GM12878 (cell line): ENCODE results near the gene IL1RL2. TPM values are rescaled to one million over a fixed set of nuclear protein-coding genes. Genes with fewer than 3 reads are reported as not detected.

Experiments
- ATAC-seq: fragments of 200-7000 bp; cut with Tn5 transposase; 3 replicates; pipeline ENCODE4 v1.9.1; 2020; ENCODE audit warnings: mild to moderate bottlenecking, moderate library complexity
- BruUV-seq: library from RNA; stranded (reverse); fragments of 400-500 nt; replicated peaks from 2 replicates; lab custom pipeline; 2021; lab: Mats Ljungman, UMichigan
- CTCF ChIA-PET: fragments of 300-600 bp; sonication (Branson Sonifier 250); formaldehyde crosslinking; extraction: SDS; loops from one replicate; lab custom pipeline; 2021; ENCODE audit warnings: inconsistent platforms; lab: Yijun Ruan, JAX
- POLR2A ChIA-PET: fragments of 350-600 bp; formaldehyde crosslinking; extraction: SDS; loops from one replicate; lab custom pipeline; 2021; ENCODE audit warnings: inconsistent platforms; lab: Charles Lee
- RAD21 ChIA-PET: fragments of 300-600 bp; sonication (Branson Sonifier 250); formaldehyde crosslinking; loops from one replicate; lab custom pipeline; 2023; ENCODE audit warnings: antibody characterized with exemption; ENCODE audit not compliant: unreplicated experiment; lab: Charles Lee
- SMC1A ChIA-PET: fragments of 300-600 bp; sonication (Branson Sonifier 250); formaldehyde crosslinking; loops from one replicate; lab custom pipeline; 2023; ENCODE audit not compliant: unreplicated experiment, uncharacterized antibody; lab: Charles Lee
- DNase-seq: peaks from one replicate; pipeline ENCODE4 v3.0.0-alpha.2; 2011; ENCODE audit warnings: low read depth, low spot score
- FAIRE-seq: peaks from 3 replicates; lab custom pipeline; 2011; peaks lifted over from hg19 to GRCh38; lab: Jason Lieb, UNC
- H2AFZ ChIP-seq: 2 replicates; pipeline ENCODE4 v1.6.0; 2011; ENCODE audit warnings: low read depth, low read length, control low read depth; ENCODE audit not compliant: control insufficient read depth
- H3K27ac ChIP-seq: 2 replicates; pipeline ENCODE4 v1.5.1; 2011; ENCODE audit warnings: control low read depth; ENCODE audit not compliant: control insufficient read depth, insufficient read depth
- H3K27me3 ChIP-seq, 2 experiments: replicated peaks in 1 of 2; 2 replicates each; pipeline versions ENCODE4 v1.6.0 to v1.6.1; 2011; ENCODE audit warnings: low read length in 1 of 2; ENCODE audit not compliant: control insufficient read depth in 2 of 2, insufficient read depth in 2 of 2
- H3K36me3 ChIP-seq, 2 experiments: 2 replicates each; pipeline ENCODE4 v1.5.1; 2011; ENCODE audit warnings: low read length in 1 of 2; ENCODE audit not compliant: control insufficient read depth in 2 of 2, insufficient read depth in 2 of 2
- H3K4me1 ChIP-seq: 2 replicates; pipeline ENCODE4 v1.6.1; 2011; ENCODE audit warnings: mild to moderate bottlenecking, low read length, moderate library complexity, mixed read lengths; ENCODE audit not compliant: control insufficient read depth, insufficient read depth
- H3K4me2 ChIP-seq: 2 replicates; pipeline ENCODE4 v1.6.0; 2011; ENCODE audit warnings: control low read depth; ENCODE audit not compliant: control insufficient read depth, insufficient read depth
- H3K4me3 ChIP-seq: fragments of 200-600 bp; sonication (generic); 2 replicates; pipeline ENCODE4 v1.5.1; 2016
- H3K79me2 ChIP-seq: 2 replicates; pipeline ENCODE4 v1.6.0; 2011; ENCODE audit warnings: low read length; ENCODE audit not compliant: control insufficient read depth, insufficient read depth
- H3K9ac ChIP-seq: 2 replicates; pipeline ENCODE4 v1.8.0; 2011; ENCODE audit warnings: low read length, control low read depth, mixed read lengths; ENCODE audit not compliant: control insufficient read depth, insufficient read depth
- H3K9me3 ChIP-seq: replicated peaks from 3 replicates; pipeline ENCODE4 v1.5.1; 2011; ENCODE audit warnings: mild to moderate bottlenecking, low read length; ENCODE audit not compliant: control insufficient read depth, insufficient read depth
- H4K20me1 ChIP-seq: 2 replicates; pipeline ENCODE4 v1.6.0; 2011; ENCODE audit not compliant: control insufficient read depth, insufficient read depth
- BACH1 ChIP-seq: fragments of 450-650 bp; IDR thresholded peaks from 2 replicates; pipeline ENCODE4 v1.6.1; 2017; ENCODE audit warnings: mild to moderate bottlenecking, borderline replicate concordance
- E2F4 ChIP-seq: IDR thresholded peaks from 2 replicates; pipeline ENCODE4 v1.6.1; 2012; ENCODE audit warnings: low read depth, low read length, improper control_type of control experiment
- EGR1 ChIP-seq, 2 experiments: IDR thresholded peaks; 1 replicate in 1 of 2; 2 replicates in 1 of 2; pipeline ENCODE4 v1.6.1; 2011 to 2012; ENCODE audit warnings: low read depth in 2 of 2, low read length in 2 of 2, borderline replicate concordance in 1 of 2, mild to moderate bottlenecking in 1 of 2, moderate library complexity in 1 of 2
- JUNB ChIP-seq: IDR thresholded peaks from 2 replicates; pipeline ENCODE4 v1.6.1; 2016; ENCODE audit warnings: antibody characterized with exemption, mild to moderate bottlenecking
- MTA2 ChIP-seq: fragments of 450-650 bp; IDR thresholded peaks from 2 replicates; pipeline ENCODE4 v1.6.1; 2016; ENCODE audit warnings: low read depth, mild to moderate bottlenecking, moderate library complexity
- NFYB ChIP-seq: IDR thresholded peaks from 2 replicates; pipeline ENCODE4 v1.6.1; 2011; ENCODE audit warnings: low read depth, mild to moderate bottlenecking, low read length, improper control_type of control experiment, moderate library complexity; ENCODE audit not compliant: insufficient read depth
- SREBF2 ChIP-seq: IDR thresholded peaks from 2 replicates; pipeline ENCODE4 v1.6.1; 2012; ENCODE audit warnings: mild to moderate bottlenecking, low read length
- TARDBP ChIP-seq: IDR thresholded peaks from 2 replicates; pipeline ENCODE4 v1.6.1; 2016; ENCODE audit warnings: borderline replicate concordance
- WRNIP1 ChIP-seq: IDR thresholded peaks from 2 replicates; pipeline ENCODE4 v1.6.1; 2011; ENCODE audit warnings: low read depth, low read length, improper control_type of control experiment, borderline replicate concordance
- WGBS: methylation state at CpG from one replicate; pipeline ENCODE4 v1.1.6; 2016; ENCODE audit warnings: low lambda C conversion rate; ENCODE audit not compliant: insufficient replicate concordance, insufficient coverage; ENCODE audit errors: missing lambda C conversion rate; 5-methylcytosine and 5-hydroxymethylcytosine counted together
- in situ Hi-C: fragments of 300-500 bp; cut with MboI; formaldehyde crosslinking; loops from 9 replicates; pipeline ENCODE4 v1.14.3; 2018; ENCODE audit warnings: mixed read lengths
- intact Hi-C: fragments of 100-400 bp; cut with micrococcal nuclease; formaldehyde crosslinking; loops from one replicate; pipeline ENCODE4 v1.14.2; 2022; ENCODE audit not compliant: unreplicated experiment
- polyA plus RNA-seq, 11 experiments: library from polyadenylated mRNA; depleted of rRNA in 4 of 11; unstranded in 6 of 11; stranded (reverse) in 5 of 11; fragments of >200 nt; fragmentation: Nextera tagmentation in 4 of 11; fragmentation: Illumina TruSeq in 1 of 11; extraction: Ambion mirVana in 4 of 11; extraction: Trizol in 1 of 11; gene quantifications; 1 replicate in 1 of 11; 2 replicates in 10 of 11; pipeline versions ENCODE4 v1.2.1 to v1.2.3, GENCODE V29; 2011 to 2016; ENCODE audit warnings: inconsistent platforms in 2 of 11, missing spikeins in 2 of 11, low read depth in 1 of 11
- total RNA-seq, 4 experiments: library from RNA; depleted of rRNA in 3 of 4; stranded (reverse); fragments of >200 nt in 3 of 4; fragmentation: Illumina TruSeq in 1 of 4; extraction: Trizol in 1 of 4; gene quantifications; 2 replicates each; pipeline versions ENCODE4 v1.2.1 to v1.2.3, GENCODE V29; 2013 to 2021

The IL1RL2 gene
- total and polyA plus RNA-seq, 10 of the 15 experiments (the other 5 are each of a cell fraction or from before 2014, with no cell fraction given): not detected

- Histone ChIP-seq H4K20me1 (no peaks in the 10 kb centered on the region), H3K79me2 (no peaks in the 10 kb centered on the region), H3K9me3 (no peaks in the 10 kb centered on the region), H3K27me3 (no peaks in the 10 kb centered on the region)
- no peak for DNase-seq
- BruUV-seq: no TSS peak
- SMC1A ChIA-PET: interaction anchor here (3.0 kb wide), 1 partner anchor 59 kb away, joined by 14 read pairs; no protein-coding TSS in a partner anchor
- in situ Hi-C loops: no loop called here
- no peak for TF ChIP-seq BACH1
- no peak for TF ChIP-seq TARDBP
- TF ChIP-seq NFYB: no peak
- no peak for TF ChIP-seq MTA2
- TF ChIP-seq E2F4: no peak
- TF ChIP-seq SREBF2: no peak
- no peak for TF ChIP-seq JUNB
- no peak for TF ChIP-seq WRNIP1
- TF ChIP-seq EGR1 (IDR thresholded peaks at IDR 0.05; ENCODE audit: borderline replicate concordance in 1 of 2, low read depth in 2 of 2, low read length in 2 of 2): no peak
- TF ChIP-seq, all 136 proteins: peak for 0
- H3K27ac ChIP-seq: no peak overlapping the region
- H3K4me1 ChIP-seq: no peaks in the 10 kb centered on the region
- ChIA-PET CTCF (interaction anchor here (0.7 kb wide), 1 partner anchor 24 kb away, joined by 3 read pairs; no protein-coding TSS in a partner anchor), POLR2A (interaction anchor here (0.6 kb wide), 1 partner anchor 124 kb away, joined by 7 read pairs; no protein-coding TSS in a partner anchor), RAD21 (no interaction called here)
- ATAC-seq: no peak
- no peak overlapping the region for H2AFZ ChIP-seq
- no peak overlapping the region for H3K4me2 ChIP-seq
- H3K4me3 ChIP-seq: no peak overlapping the region
- intact Hi-C loops: no loop called here
- no peak for FAIRE-seq
- WGBS: 37% methylated on average over 5 of the region's 5 CpGs
- H3K36me3 ChIP-seq: no peaks in the 10 kb centered on the region
- H3K9ac ChIP-seq: no peak overlapping the region
These were observed 5.4 kb upstream of the IL1RL2 start for GRCh38 chr2:102181376-102181775.
